Suppressor macrophage (primary cell): ENCODE measurements around the gene BOC.

ENCODE experiments used
- DNase-seq, 4 experiments: peaks; one replicate each; pipeline ENCODE4 v3.0.0-alpha.2; 2020 to 2022

BOC gene

GRCh38 chr3:113252553-113252952 is 41.2 kb downstream of the BOC start:
- DNase-seq: no peak

DNA sequence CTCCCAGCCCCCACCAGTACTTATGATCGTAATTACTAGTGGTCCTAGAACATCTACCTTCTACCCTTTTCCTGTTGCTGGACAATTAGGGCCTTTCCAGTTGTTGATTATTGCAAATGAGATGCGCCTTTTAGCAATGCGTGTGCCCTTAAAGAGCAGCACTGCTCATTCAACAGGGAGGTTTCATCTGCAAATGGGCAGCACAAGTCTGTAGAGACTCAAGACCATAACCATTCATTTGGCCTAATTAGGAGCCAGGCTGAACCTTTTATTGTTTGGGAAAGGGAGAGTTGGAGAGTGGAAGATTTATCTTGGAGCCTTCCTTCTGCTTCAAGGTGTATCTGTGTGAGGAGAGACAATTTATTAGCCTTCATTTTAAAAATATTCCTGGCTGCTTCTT is 42.3 kb downstream of the BOC start:
- DNase-seq: no peak

GRCh38 chr3:113254171-113254947 is 43.0 kb downstream of the BOC start:
- DNase-seq: peak; percentile 34 to 66 (median 50)

- peak; percentile 44 to 69 (median 65) for DNase-seq
Measured at GRCh38 chr3:113255100-113255853, 43.9 kb downstream of the BOC start.

- DNase-seq: peak; percentile 49 to 69 (median 65)
Measured at GRCh38 chr3:113255854-113256615, 44.7 kb downstream of the BOC start.

DNA sequence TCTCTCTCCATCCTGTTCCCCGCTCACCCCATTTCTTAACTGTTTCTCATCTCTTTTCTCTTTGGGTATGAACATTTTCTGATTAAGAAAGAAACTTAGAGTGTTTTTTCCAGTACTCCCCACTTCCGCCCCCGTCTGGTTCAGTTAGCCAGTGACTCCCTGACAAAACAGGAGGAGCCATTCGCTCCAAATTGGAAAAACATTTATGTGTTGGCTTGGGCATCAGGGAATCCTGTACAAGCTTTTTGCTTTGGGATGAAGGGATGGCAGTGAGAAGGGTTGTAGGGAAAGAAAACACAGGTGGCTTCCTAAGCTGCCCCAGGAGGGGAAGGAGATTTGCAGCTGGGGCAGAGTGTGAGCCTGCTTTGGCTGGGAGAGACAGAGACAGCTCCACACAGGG is 47.0 kb downstream of the BOC start:
- no peak for DNase-seq

DNA sequence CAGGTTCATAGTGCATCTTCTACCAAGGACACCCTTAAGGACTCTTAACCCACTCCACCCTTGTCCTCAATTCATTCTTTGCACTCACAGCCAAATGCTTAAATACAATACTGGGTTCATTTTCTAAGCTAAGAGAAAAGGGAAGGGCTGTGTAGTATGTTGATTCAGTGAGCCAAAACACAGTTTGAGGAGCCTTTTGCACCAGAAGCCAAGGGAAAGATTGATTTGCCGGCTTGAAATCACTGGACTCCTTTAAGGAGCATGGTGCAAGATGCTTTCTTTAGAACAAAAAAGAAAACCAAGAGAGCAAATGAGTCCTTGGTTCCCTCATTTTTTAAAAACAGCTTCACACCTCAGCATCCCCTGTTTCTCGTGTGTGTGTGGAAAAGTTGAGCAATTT is 47.8 kb downstream of the BOC start:
- no peak for DNase-seq

DNA sequence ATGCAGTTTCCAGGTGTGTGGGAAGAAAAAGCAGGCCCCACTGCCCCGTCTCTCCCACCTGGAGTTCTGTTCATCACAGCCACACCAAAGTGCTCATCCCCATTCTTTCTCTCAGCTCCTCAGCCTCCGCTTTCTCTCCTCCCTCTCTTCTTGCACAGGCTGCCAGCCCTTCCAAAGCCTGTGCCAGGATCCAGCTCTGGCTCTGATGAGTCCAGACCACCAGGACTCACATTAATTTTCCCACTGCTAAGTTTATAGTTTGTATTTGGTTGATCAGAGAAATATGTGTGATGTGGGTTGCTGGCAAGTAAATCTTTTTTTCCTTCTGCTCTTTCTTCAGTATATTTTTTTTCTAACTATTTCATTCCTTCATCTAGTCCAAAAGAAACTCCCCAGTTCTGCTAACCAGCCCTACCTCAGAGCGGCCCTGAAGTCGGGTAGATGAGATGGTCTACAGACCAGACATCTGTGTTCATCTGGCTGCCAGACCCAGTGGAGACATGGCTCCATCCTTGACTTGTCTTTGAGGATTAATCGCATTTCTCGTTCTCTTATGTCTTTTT is 49.8 kb downstream of the BOC start:
- DNase-seq: no peak

DNA sequence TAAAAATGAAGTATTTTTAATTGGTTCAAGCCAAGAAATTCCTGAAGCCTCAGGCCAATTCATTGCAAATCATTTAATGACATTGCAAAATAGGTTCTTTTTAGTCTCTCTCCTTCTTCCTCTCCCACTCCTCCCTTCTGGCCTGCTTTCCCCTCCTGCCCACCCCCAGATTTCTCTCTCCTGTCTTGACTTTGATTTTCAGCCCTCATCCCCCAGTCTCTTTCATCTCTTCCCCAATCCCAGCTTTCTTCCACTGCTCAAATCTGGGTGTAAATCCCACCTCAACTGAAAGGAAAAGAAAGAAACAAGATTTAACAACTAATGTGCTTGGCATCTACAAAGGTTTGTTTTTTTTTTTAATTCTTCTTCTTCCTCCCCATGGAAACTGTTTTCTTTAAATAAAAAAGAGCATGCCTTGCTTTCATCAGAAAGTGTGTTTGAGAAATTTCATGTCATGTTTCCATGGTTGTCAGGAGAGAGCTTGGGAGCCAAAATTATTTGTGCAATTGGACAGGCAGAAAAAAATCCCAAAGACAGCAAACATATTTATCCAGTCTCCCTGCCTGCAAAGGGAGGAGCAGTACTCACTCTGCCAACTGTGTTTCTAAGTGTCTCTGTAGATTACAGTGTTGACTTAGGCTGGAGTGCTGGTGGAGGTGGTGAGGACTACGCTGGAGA is 50.4 kb downstream of the BOC start:
- no peak for DNase-seq

DNA sequence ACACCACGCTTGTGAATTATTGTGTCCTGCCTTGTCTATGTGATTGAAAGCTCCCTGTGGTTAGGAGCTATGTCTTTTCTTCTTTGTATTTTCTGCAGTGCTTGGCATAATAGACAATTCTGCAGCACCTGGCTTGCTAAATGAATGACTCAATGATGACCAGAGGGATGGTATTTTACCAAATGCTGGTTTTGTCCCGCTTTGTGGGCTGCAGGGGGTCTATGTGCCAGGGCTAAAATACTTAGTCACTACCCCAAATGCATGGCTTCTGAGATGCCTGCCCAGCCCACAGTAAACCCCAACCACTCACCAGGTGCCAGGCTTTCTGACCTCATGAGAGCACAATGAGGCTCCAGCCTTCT is 50.9 kb downstream of the BOC start:
- DNase-seq: no peak

DNA sequence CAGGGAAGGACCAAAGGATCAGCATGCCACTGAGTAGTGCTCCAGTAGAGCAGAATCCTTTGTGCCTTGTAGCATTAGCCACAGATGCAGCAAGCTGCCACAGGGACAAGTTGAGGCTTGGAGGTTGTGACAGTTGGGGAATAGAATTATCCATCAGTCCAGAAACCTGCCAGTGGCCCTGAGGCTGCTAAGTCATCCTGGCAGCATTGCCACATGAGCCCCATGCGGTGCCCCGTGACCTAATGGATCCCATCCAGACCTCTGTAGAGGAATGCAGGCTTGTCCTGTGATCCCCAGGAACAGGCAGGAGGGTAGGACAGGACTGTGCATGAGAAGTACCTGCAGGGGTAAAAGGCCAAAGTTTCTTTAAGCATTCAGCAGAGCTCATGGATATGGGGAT is 51.7 kb downstream of the BOC start:
- DNase-seq: no peak

GRCh38 chr3:113263778-113264177 is 52.4 kb downstream of the BOC start:
- no peak for DNase-seq

DNA sequence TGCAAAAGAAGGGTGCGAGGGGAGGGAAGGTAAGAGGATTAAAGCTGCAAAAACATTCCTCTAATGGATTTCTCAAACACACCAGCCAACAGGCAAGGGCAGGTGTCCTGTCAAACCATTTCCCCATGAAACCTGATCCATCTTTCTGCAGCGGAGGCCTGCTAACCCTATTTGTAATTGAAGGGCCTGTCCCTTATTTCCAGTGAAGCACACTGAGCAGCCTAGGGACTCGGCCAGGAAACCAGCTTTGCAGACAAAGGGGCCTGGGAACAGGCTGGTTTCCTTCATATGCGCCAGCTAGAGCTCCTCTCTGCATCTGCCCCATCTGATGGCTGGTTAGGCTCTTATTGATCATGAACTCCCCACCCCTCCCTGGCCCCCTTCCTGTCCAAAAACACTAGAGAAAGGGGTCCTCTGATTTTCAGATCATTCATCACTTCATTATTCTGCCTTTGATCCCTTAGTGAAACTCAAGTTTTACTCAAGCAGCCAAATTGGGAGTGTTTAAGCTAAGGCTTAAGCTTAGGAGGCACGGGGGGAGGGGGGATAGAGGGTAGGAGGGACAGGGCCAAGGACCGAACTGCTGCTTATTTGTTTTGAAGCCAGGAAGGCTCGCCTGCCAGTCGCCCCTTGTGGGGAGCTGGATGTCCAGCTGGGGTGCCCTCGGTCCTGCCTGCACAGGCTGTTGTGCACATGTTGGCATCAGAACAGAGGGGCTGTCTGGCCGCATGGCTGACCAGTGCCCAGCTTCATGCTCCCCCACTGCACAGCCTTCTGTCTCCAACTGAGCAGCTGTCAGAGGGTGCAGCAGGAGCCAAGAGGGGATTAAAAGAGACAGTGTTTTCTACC is 53.1 kb downstream of the BOC start:
- no peak for DNase-seq

DNA sequence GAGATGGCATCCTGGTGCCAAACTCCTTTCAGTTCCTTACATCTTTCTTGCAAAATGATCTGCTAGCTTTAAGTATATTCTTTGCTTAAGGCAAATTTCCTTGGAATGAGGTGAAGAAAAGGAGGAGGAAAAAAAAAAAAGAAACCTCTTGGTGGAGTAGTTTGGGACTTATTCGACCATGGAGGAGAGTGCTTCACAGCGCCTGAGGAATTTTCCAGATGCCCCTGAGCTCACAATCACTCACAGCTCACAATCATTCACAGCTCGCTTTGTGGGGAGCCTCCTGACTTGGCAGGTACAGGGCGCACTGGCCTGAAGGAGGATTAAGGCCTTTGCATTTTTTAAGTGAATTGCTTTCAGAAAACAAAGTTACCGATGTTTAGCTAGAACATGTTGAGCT is 53.9 kb downstream of the BOC start:
- no peak for DNase-seq

- DNase-seq: no peak
Measured at GRCh38 chr3:113266738-113267137, 55.4 kb downstream of the BOC start.

- no peak for DNase-seq
Measured at GRCh38 chr3:113268311-113268710, 57.0 kb downstream of the BOC start.

DNA sequence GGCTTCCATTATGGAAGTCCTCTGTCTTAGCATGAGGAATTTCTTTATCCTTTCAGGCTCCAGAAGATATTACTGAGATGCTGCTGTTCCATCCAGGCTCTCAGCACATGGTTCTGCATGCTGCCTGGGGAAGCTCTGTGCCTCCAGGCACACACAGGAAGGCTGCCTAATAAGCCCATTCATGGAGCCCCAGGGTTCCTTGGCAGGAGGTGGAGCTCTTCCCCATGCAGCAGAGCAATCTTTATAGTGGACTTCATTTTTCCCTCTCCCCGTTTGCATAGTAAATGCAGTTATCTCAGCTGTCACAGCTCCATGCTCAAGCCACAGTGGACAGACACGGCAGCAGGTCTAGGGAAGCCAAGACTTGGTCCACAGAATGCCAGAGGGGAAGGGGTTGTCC is 57.6 kb downstream of the BOC start:
- DNase-seq: no peak

DNA sequence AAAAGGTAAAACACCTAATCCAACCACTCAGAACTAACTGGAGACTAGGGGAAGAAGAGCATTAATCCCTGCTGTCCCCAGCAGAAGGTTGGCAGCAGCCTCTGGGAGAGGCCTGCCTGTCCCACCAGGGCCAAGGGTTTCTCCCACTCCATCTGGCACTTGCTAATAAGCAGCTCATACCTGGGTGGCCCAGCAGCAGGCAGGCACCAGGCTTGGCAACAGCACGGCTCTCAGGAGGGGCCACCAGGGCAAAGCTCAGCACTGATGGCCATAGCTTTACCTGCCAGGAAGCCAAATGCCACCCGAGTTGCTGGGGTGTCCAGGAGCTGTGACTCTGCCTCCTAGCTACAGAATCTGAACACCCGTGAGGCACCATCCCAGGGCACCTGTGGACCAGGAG is 58.3 kb downstream of the BOC start:
- no peak for DNase-seq

- peak in 2 of 4 experiments; percentile 21 to 25 for DNase-seq
Measured at GRCh38 chr3:113270068-113270467, 58.7 kb downstream of the BOC start.

- no peak for DNase-seq
Measured at GRCh38 chr3:113270786-113271185, 59.4 kb downstream of the BOC start.

DNA sequence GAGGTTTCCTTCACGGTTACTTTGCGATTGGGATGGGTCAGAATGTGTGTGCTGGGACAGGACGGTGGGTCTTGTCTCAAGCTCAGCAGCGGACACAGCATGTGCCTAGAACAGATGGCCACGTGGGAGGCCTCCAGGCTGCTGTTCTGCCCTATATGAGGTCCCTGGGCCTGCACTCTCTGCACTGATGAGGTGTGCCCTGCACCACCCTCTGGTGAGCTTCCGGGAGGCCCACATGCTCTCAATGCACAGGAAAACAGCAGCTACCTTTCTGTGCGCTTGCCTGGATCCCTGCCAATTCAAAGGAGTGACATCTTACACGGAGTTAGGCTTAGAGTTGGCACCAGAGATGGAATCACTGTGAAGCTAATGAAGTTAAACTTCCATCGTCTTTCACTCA is 59.8 kb downstream of the BOC start:
- no peak for DNase-seq
